Loucy (cell line): Measurements from ENCODE around the gene GPR139.

ENCODE experiments used
- H2AFZ ChIP-seq: fragments of 200-600 bp; sonication (generic); 2 replicates; pipeline ENCODE4 v1.6.0; 2016; ENCODE audit warnings: antibody characterized with exemption, mild to moderate bottlenecking, low read length, moderate library complexity
- H3F3A ChIP-seq: fragments of 200-600 bp; 2 replicates; pipeline ENCODE4 v1.6.0; 2016; ENCODE audit warnings: antibody characterized with exemption, low read depth, mild to moderate bottlenecking
- H3K27me3 ChIP-seq: fragments of 200-600 bp; sonication (generic); 2 replicates; pipeline ENCODE4 v1.6.1; 2014; ENCODE audit warnings: low read length, mild to moderate bottlenecking; ENCODE audit not compliant: insufficient read depth, poor library complexity, severe bottlenecking
- H3K36me3 ChIP-seq: fragments of 200-600 bp; sonication (generic); 2 replicates; pipeline ENCODE4 v1.6.1; 2016; ENCODE audit warnings: low read length; ENCODE audit not compliant: insufficient read depth
- H3K4me1 ChIP-seq: fragments of 200-600 bp; sonication (generic); 2 replicates; pipeline ENCODE4 v1.5.1; 2014; ENCODE audit warnings: low read length, mild to moderate bottlenecking; ENCODE audit not compliant: insufficient read depth, poor library complexity, severe bottlenecking
- H3K4me2 ChIP-seq: fragments of 200-600 bp; sonication (generic); 2 replicates; pipeline ENCODE4 v1.6.0; 2014; ENCODE audit warnings: antibody characterized with exemption, low read length, low read depth, mild to moderate bottlenecking; ENCODE audit not compliant: poor library complexity, severe bottlenecking
- H3K4me3 ChIP-seq: fragments of 200-600 bp; sonication (generic); 2 replicates; pipeline ENCODE4 v1.5.1; 2014; ENCODE audit warnings: low read length, mild to moderate bottlenecking, mixed read lengths; ENCODE audit not compliant: poor library complexity, severe bottlenecking
- H3K79me2 ChIP-seq: fragments of 200-600 bp; sonication (generic); 2 replicates; pipeline ENCODE4 v1.6.1; 2014; ENCODE audit warnings: low read length; ENCODE audit not compliant: insufficient read depth
- H3K9ac ChIP-seq: fragments of 200-600 bp; sonication (generic); 2 replicates; pipeline ENCODE4 v1.6.0; 2014; ENCODE audit warnings: mild to moderate bottlenecking, low read depth, low read length, moderate library complexity; ENCODE audit not compliant: poor library complexity, severe bottlenecking
- H3K9me2 ChIP-seq: fragments of 200-600 bp; sonication (generic); replicated peaks from 2 replicates; pipeline ENCODE4 v1.6.1; 2016; ENCODE audit warnings: low read depth, low read length, mixed read lengths
- H3K9me3 ChIP-seq: fragments of 200-600 bp; sonication (generic); 2 replicates; pipeline ENCODE4 v1.6.1; 2014; ENCODE audit warnings: mild to moderate bottlenecking, antibody characterized with exemption, low read length, low read depth; ENCODE audit not compliant: insufficient read depth
- H4K20me1 ChIP-seq: fragments of 200-600 bp; sonication (generic); 2 replicates; pipeline ENCODE4 v1.6.0; 2014; ENCODE audit warnings: antibody characterized with exemption, low read length, mild to moderate bottlenecking; ENCODE audit not compliant: insufficient read depth, poor library complexity, severe bottlenecking
- EZH2phosphoT487 ChIP-seq: fragments of 200-600 bp; IDR thresholded peaks from 2 replicates; pipeline ENCODE4 v1.6.1; 2018; ENCODE audit warnings: antibody characterized with exemption, mild to moderate bottlenecking, moderate library complexity, borderline replicate concordance
- TF ChIP-seq, protein P1 (sequence below): fragments of 200-600 bp; sonication (generic); conservative IDR thresholded peaks from 2 replicates; pipeline ENCODE4 v1.5.1; 2014; ENCODE audit warnings: mild to moderate bottlenecking, antibody characterized with exemption, low read length

GPR139 gene

DNA sequence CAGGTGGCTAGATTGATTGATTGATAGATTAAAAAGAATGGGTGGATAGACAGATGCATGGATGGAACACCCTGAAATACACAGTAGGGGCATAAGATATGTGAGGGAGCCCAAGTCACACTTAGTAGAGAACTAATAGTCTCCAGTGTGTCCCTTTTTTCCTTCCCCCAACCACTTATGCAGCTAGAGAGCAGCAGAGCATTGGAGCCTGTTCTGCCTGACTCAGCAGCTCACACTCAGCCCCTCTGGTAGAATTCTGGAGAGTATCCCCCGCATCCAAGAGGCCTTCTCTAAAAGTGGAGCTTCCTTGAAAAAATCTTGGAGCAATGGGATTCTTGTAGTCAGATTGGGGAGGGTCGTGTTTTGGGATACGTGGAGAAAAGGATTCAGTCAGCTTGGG lies 20.5 kb upstream of the GPR139 start:
- Histone ChIP-seq H3K9me3 (peaks cover 3% of the 10 kb centered on the region; the same call in 1 of the 2 replicates), H3K79me2 (no peaks in the 10 kb centered on the region), H3K36me3 (no peaks in the 10 kb centered on the region), H3K4me1 (no peaks in the 10 kb centered on the region), H3F3A (no peaks in the 10 kb centered on the region), H3K4me2 (no peak overlapping the region), H3K9me2 (no peaks in the 10 kb centered on the region), H2AFZ (no peak overlapping the region), H3K27me3 (no peaks in the 10 kb centered on the region), H4K20me1 (no peaks in the 10 kb centered on the region), H3K4me3 (no peak overlapping the region), H3K9ac (no peak overlapping the region)
- no peak for TF ChIP-seq EZH2phosphoT487
- TF ChIP-seq, protein P1, sequence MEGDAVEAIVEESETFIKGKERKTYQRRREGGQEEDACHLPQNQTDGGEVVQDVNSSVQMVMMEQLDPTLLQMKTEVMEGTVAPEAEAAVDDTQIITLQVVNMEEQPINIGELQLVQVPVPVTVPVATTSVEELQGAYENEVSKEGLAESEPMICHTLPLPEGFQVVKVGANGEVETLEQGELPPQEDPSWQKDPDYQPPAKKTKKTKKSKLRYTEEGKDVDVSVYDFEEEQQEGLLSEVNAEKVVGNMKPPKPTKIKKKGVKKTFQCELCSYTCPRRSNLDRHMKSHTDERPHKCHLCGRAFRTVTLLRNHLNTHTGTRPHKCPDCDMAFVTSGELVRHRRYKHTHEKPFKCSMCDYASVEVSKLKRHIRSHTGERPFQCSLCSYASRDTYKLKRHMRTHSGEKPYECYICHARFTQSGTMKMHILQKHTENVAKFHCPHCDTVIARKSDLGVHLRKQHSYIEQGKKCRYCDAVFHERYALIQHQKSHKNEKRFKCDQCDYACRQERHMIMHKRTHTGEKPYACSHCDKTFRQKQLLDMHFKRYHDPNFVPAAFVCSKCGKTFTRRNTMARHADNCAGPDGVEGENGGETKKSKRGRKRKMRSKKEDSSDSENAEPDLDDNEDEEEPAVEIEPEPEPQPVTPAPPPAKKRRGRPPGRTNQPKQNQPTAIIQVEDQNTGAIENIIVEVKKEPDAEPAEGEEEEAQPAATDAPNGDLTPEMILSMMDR: no peak

GRCh38 chr16:20089246-20089965 lies 15.7 kb upstream of the GPR139 start:
- TF ChIP-seq, protein P1: no peak
- no peak for TF ChIP-seq EZH2phosphoT487
- Histone ChIP-seq H3K4me1 (no peaks in the 10 kb centered on the region), H3K9me2 (no peaks in the 10 kb centered on the region), H3F3A (no peaks in the 10 kb centered on the region), H3K4me2 (no peak overlapping the region), H2AFZ (no peak overlapping the region), H3K4me3 (no peak overlapping the region), H3K9ac (no peak overlapping the region), H4K20me1 (no peaks in the 10 kb centered on the region), H3K27me3 (no peaks in the 10 kb centered on the region), H3K36me3 (no peaks in the 10 kb centered on the region), H3K79me2 (no peaks in the 10 kb centered on the region), H3K9me3 (no peaks in the 10 kb centered on the region; the same call in 1 of the 2 replicates)

DNA sequence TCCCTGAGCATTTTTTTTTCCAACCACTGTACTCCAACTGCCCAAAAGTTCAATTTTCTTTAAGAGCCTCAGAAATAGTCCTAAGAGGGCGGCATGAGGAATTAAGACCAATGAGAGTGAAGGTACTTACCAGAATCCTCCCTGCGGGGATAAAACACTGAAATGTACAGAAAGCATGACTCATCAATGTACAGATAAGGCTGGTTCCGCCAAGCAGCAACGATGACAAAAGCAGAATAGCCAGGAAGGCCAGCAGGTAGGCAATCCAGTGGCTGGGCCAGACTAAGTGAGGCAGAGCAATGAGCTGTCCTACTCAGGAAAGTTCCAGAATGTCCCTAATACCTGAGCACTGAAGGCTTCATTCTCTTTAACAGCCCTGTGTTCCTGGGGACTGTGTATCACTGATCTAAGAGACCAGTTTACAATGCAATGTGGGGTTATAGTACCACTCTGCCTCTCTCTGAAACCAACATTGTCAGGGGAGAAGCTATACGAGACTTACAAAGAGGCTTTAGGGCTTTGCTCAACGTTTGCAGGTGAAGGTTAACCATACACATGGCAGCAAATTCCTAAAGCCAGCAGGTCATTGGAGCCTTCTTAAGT lies 11.0 kb upstream of the GPR139 start:
- H3K9ac ChIP-seq: no peak overlapping the region
- H2AFZ ChIP-seq: no peak overlapping the region
- no peaks in the 10 kb centered on the region for H3K9me2 ChIP-seq
- no peak overlapping the region for H3K4me3 ChIP-seq
- TF ChIP-seq, protein P1: no peak
- no peak for TF ChIP-seq EZH2phosphoT487
- H4K20me1 ChIP-seq: no peaks in the 10 kb centered on the region
- H3K4me1 ChIP-seq: no peaks in the 10 kb centered on the region
- no peaks in the 10 kb centered on the region for H3F3A ChIP-seq
- peaks cover 4% of the 10 kb centered on the region; the same call in 1 of the 2 replicates for H3K9me3 ChIP-seq
- H3K27me3 ChIP-seq: no peaks in the 10 kb centered on the region
- H3K36me3 ChIP-seq: no peaks in the 10 kb centered on the region
- no peak overlapping the region for H3K4me2 ChIP-seq
- H3K79me2 ChIP-seq: no peaks in the 10 kb centered on the region
